Choroid plexus epithelial cell (primary cell): ENCODE data around the gene DNM1.
"Not testable (repeated sequence)": the region's sequence is repeated elsewhere in the genome, so short reads cannot be mapped to it uniquely, and the experiment has no call there.

Experiments
- DNase-seq: peaks from one replicate; pipeline ENCODE4 v3.0.0-alpha.2; 2010; ENCODE audit warnings: low read depth
- H3K4me3 ChIP-seq: 2 replicates; pipeline ENCODE4 v1.5.1; 2011; ENCODE audit warnings: low read depth, mild to moderate bottlenecking, control low read depth, low read length, moderate library complexity
- TF ChIP-seq, protein P1 (sequence below): conservative IDR thresholded peaks from 2 replicates; pipeline ENCODE4 v1.5.1; 2011; ENCODE audit warnings: low read depth, mild to moderate bottlenecking, control low read depth, inconsistent platforms, low read length, moderate library complexity

Gene DNM1

DNA sequence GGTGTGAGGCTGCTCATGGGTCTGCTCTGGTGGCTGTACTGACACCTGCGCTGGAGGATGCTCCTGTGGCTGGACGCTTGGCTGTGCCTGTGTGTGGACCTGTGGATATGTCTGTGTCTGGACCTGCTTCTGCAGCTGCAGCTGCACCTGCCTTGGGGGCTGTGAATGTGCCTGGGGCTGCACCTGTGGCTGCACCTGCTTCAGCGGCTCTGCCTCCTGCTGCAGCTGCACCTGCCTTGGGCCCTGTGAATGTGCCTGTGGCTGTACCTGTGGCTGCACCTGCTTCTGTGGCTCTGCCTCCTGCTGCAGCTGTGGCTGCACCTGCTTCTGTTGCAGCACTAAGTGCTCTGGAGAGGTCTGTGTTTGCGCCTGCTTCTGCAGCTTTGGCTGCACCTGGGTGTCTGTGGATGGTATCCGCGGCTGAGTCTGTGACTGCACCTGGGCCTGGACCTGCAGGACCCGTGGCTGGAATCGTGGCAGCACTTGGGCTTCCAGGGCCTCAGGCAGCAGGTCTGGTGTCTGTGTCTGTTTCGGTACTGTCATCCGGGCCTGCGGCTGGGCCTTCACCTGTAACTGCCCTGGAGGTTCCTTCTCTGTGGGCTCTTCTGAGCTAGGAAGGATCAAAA is 24.3 kb upstream of the DNM1 start:
- TF ChIP-seq, protein P1, sequence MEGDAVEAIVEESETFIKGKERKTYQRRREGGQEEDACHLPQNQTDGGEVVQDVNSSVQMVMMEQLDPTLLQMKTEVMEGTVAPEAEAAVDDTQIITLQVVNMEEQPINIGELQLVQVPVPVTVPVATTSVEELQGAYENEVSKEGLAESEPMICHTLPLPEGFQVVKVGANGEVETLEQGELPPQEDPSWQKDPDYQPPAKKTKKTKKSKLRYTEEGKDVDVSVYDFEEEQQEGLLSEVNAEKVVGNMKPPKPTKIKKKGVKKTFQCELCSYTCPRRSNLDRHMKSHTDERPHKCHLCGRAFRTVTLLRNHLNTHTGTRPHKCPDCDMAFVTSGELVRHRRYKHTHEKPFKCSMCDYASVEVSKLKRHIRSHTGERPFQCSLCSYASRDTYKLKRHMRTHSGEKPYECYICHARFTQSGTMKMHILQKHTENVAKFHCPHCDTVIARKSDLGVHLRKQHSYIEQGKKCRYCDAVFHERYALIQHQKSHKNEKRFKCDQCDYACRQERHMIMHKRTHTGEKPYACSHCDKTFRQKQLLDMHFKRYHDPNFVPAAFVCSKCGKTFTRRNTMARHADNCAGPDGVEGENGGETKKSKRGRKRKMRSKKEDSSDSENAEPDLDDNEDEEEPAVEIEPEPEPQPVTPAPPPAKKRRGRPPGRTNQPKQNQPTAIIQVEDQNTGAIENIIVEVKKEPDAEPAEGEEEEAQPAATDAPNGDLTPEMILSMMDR: no peak
- no peak for DNase-seq
- no peak overlapping the region for H3K4me3 ChIP-seq

DNA sequence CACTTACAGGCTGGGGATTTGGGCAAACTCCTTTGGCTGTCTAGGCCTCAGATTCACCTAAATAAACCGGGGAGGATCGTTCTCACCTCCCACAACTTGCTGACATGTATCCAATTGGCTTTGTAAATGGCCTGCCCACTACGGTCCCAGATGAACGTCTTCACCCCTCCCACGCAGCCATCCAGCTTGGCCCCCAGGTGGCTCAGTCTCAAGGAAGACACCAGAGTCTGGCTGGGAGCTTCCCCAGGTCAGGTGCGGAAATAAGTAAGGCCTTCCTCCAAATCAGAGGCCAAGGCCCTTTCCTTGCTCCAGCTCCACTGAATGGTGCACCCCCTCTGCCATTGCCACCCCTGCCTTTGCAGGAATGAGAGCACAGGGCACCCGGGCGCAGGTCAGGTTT is 23.2 kb upstream of the DNM1 start:
- no peak overlapping the region for H3K4me3 ChIP-seq
- DNase-seq: no peak
- TF ChIP-seq, protein P1: no peak

DNA sequence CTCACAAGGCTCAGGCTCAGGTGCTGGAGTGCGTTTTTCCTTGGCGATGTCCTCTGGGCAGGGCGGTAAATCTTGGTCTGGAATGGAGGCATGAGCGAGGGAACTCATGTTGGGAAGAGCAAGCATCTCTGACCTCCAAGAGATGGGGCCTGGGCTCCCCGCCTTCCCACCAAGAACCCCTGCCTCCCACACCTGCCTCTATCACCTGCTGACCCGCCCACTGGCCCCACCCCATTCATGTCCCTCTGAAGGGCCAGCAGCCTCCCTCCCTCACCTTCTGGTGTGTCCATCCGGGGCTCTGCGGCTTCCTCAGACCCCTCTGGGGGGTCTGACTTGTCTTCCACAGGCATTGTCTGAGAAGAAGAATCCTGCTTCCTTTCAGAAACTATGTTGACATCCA is 22.7 kb upstream of the DNM1 start:
- DNase-seq: no peak
- no peak overlapping the region for H3K4me3 ChIP-seq
- TF ChIP-seq, protein P1: no peak

DNA sequence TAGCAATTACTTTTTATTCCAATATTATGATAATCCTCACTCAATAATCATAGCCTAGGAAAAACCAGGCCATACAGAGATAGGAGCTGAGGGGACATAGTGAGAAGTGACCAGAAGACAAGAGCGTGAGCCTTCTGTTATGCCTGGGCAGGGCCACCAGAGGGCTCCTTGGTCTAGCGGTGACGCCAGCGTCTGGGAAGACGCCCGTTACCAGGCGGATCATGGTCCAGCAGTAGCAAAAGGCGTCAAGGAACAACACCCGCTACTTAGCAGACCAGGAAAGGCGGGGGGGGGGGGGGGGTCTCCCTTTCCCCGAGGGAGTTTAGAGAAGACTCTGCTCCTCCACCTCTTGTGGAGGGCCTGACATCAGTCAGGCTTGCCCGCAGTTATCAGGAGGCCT is 21.7 kb upstream of the DNM1 start:
- TF ChIP-seq, protein P1: peak; percentile 55
- DNase-seq: peak; percentile 69
- H3K4me3 ChIP-seq: not testable (repeated sequence)

DNA sequence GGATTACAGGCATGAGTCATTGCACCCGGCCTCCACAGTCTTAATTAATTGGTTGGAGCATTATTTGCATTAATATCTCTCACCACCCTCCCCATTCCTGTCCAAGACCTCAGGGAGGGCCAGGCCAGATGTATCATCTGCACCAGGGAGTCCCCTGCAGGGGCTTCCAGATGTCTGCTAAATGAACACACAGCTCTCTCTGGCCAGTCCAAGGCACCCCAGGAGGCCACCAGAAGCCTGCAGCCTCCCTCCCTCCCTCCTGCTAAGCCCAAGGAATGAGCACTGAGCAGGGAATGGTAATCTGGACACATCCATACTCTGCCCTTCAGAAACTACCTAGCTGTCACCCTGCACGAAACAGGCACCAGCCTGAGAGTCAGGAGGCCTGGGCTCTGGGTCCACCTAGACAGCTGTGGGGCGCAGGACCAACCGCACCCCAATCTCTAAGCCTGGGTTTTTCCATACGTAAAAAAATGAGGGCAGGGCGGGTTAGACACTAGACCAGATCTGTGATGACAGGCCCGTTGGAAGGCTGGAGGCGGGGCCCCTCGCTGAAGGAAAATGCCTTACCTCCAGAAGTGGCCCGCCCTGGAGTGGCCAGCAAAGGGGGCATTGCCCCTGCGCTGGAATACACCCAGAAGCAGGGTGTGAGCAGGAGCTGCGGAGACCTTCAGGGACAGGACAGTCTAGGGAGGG is 20.1 kb upstream of the DNM1 start:
- TF ChIP-seq, protein P1: no peak
- DNase-seq: peak; percentile 56
- H3K4me3 ChIP-seq: no peak overlapping the region

DNA sequence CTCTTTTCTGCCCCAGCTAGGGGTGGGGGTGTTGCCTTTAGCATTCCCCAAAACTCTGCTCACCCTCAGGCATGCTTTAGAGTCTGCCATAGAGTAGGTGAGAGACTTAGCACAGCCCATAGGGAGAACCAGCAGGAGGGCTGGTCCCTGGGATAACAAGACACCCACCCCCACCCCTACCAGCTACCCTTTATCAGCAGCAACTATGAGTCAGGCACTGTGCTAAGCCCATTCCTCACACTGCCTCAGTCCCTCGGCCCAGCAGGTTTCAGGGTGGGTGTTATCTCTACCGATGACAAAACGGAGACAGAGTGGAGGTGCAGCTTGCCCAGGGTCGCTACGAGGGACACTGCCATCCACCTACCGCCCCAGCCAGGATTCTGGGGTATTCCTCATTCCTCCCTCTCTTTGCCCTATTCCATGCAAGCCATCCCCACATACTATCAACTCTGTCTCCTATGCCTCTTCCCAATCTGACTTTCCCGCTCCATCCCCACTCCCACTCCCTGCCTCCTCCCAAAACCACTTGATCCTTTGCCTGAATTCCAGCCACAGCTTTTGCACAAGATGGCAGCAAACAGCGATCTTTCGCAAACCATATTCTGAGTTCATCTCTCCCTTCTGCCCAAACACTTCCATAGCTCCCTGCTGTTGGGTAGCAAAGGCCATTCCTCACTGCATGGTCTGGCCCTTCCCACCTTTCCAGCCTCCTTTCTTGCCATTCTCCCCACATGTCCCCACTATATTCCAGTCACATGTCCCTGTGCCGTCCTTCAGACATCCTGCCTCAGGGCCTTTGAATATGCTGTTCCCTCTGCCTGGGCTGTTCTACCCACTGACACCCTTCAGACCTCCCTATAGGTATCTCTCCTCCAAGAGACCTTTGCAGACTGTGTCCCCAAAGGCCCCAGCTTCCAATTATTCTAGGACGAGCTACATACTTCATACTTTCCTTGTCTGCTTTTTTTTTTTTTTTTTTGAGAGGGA is 16.9 kb upstream of the DNM1 start:
- TF ChIP-seq, protein P1: no peak
- DNase-seq: no peak
- no peak overlapping the region for H3K4me3 ChIP-seq
